ENCODE results near the gene ATP8B4.
A peak's percentile ranks its signal among the peaks of the same experiment; 100 is the strongest.

Gene ATP8B4

GRCh38 chr15:49953421-49953820, 165.6 kb downstream of the ATP8B4 start:
- DNase-seq (ENCODE audit: low spot score): no peak

GRCh38 chr15:49946681-49947080, 172.4 kb downstream of the ATP8B4 start:
- DNase-seq (ENCODE audit: low spot score): no peak

GRCh38 chr15:49934487-49934886, 184.5 kb downstream of the ATP8B4 start:
- DNase-seq (ENCODE audit: low spot score): no peak

DNA sequence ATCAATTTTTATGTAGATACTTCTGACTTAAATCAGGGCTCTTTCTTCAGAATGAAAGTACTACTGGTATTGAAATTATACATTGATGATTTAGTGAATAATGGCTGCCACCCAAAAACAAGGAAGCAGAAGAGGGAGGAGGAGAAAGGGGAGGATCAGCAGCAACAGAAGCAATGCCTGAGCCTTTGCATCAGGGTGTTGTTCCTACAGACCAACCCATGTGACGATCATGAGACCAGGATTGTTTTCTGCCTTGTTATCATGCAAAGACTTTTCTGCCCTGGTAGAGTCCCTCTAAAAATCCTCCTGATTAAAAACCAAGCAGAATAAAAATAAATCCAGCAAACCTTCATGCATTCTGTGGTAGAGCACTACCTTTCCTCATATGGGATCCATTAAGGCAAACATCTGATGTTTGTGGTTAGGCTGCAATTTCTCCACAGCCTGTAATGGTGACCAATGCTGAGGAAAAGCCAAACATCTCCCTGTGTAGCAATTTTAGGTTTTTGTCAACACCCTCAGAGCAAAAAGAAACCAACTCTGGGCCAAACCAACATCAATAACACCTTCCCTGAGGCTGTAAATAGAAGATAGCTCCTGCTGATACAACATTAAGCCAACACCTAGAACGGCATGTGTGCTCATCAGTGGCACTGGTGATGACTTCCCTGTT, 191.7 kb downstream of the ATP8B4 start:
- no peak for DNase-seq (ENCODE audit: low spot score)

GRCh38 chr15:49926740-49927139, 192.3 kb downstream of the ATP8B4 start:
- no peak for DNase-seq (ENCODE audit: low spot score)

DNA sequence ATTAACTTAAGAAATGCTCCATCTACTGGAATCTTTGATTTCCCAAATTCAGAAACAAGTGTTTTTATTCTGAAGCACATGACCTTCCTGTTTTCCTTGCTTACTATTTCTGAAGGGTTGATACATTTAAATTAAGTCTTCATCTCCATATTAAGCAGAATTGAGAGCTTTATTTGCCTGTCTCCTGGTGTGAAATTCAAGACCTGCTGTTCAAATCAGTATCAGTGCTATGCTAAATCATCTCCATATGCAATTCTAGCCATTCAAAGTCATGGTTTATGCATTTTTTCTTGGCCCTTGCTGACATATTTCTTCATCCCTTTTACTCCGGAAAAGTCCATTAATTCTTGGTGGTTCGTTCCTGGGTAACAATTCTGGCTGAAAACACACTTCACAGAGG, 195.4 kb downstream of the ATP8B4 start:
- DNase-seq (ENCODE audit: low spot score): no peak

- DNase-seq (ENCODE audit: low spot score): no peak
Observed at GRCh38 chr15:49919034-49919433, 200.0 kb downstream of the ATP8B4 start.

DNA sequence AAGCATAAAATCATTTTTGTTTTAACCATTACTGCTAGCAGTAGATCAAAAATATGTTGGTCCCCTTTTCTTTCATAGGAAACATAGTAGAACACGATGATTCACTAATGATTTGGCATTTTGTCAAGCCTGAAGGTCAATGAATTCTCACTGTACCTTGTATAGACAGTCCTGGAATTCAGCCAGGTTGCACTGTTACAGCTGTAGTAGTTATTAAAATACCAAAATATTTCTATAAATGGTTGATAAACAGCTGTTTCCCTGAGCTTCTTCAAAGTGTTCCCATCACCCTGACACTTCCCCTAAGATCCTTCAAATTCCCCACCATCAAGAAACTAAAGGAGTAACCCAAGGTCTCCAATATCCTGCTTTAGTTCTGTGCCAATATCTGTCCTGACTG, 200.9 kb downstream of the ATP8B4 start:
- DNase-seq (ENCODE audit: low spot score): no peak

GRCh38 chr15:49916998-49917397, 202.0 kb downstream of the ATP8B4 start:
- no peak for DNase-seq (ENCODE audit: low spot score)

DNA sequence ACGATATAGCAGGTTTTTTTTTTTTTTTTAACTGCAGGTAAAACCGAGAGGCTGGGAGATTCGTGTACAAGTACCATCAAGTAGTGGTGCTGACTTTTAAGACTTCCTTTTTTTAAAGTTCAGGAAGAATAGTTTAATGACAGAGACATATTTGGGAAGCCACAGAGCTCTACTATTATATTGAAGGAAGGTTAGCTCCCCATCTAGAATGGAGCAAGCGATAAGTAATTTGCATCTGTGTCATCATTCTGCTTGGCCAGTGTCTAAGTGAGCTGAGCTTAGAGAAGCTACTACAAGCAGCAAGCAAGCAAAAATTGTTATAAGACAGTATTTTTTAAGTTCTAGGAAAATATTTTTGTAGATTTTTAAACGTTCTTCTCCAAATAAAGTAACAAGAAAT, 203.2 kb downstream of the ATP8B4 start:
- no peak for DNase-seq (ENCODE audit: low spot score)

- DNase-seq (ENCODE audit: low spot score): no peak
Observed at GRCh38 chr15:49908933-49909295, 210.1 kb downstream of the ATP8B4 start.

- DNase-seq (ENCODE audit: low spot score): no peak
Observed at GRCh38 chr15:49908236-49908932, 210.6 kb downstream of the ATP8B4 start.

DNA sequence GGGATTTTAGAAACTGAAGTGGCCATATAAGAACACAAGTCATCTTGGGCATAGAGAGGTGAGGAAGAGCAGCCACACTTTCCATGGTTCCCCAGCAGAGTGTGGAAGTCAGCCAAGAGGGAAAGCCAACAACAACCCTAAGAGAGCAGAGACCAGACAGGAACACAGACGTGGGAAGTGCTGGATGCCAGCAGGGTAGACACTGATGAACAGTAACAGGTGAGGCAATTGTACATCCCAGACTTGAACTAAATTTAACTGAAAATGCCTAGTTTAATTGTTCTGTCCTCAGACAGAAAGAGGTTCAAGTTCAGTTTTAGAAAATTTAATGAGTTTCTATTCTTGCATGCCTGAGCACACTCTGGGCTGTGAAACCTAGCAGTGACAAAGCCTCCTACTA, 212.1 kb downstream of the ATP8B4 start:
- DNase-seq (ENCODE audit: low spot score): no peak

- DNase-seq (ENCODE audit: low spot score): no peak
Observed at GRCh38 chr15:49905221-49905620, 213.8 kb downstream of the ATP8B4 start.

- DNase-seq (ENCODE audit: low spot score): no peak
Observed at GRCh38 chr15:49904296-49904695, 214.7 kb downstream of the ATP8B4 start.

DNA sequence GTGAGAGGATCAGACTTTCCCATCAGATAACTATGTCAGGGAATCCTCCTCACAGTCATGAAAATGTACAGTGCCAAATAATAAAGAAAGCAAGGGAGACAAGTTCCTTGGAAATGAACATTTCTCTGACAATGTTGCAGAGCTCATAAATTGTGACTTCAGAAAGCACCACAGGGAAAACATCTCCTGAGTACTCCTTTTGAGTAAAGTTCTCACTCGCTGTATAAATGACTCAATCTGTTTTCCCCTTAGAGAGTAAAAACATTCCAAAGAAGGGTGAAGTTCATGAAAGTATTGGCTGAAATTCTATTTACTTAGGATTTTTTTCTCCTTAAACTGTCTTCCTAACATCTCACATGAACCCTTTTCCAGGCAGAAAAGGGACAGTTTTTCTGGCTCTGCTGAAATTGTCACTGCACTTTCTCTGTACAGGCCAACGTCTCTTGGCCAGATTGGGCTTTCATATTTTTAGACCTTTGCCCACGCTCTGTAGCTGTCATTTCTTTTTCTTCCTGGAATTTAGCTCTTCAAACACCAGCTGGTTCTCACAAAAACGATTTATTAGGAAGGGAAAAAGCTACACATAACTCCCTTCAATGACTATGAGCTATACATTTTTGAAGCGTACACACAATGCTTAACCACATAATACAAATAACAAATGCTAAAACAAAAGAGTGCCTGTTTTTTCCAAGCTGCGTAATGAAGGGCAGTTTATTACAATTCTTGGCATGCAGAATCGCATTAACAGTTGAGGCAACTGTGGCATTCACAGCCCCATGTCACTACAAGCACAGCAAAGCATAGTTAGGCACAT, 216.1 kb downstream of the ATP8B4 start:
- peak; percentile 30 for DNase-seq (ENCODE audit: low spot score)

DNA sequence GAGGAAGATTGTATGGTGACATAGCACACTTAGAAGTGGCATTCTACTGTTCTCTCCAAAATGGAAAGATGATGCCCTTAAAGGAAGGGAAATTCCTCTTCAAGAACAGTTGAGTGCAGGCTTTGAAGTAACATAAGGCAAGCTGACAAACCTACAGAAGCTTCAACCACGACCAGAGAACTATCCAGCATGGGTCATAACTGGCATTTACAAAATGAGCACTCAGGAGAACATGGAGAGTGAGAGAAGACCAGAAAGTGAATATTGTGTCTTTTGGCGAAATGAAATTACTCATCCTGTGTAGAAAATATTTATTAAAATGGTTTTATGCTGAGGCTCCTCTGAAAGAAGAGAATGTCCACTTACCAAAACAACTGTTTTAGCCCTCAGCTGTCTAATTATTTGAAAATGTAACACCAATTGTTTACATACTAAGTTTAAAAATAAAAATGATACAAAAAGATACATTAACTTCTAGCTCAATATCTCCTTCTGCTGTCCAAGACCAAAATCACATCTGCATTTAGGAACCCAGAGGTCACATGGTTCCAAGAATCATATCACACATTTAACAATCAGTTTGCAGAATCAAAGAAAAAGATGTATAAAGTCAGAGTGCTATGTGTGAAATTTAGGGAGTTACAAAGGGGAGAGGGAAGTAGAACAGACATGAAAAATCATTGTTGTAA, 216.9 kb downstream of the ATP8B4 start:
- no peak for DNase-seq (ENCODE audit: low spot score)

DNA sequence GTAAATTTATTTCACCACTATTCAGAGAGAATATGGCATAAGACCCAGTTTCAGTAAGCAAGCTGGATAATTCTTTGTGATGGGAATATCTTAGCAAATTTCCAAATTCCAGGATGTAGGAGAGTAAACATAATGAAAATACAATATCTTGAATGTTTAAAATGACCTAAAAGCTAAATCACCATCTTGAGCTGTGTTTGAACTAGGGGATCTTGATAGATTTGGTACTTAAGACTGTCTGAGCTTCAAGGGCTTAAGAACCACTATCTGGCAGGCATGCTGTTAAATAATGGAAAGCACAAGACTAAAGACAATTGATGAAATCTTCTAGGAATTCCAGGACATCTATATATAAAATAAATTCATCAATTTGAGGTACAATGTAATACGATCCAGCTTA, 217.7 kb downstream of the ATP8B4 start:
- DNase-seq (ENCODE audit: low spot score): no peak

- no peak for DNase-seq (ENCODE audit: low spot score)
Observed at GRCh38 chr15:49900903-49901235, 218.2 kb downstream of the ATP8B4 start.

- no peak for DNase-seq (ENCODE audit: low spot score)
Observed at GRCh38 chr15:49900006-49900902, 218.8 kb downstream of the ATP8B4 start.

- no peak for DNase-seq (ENCODE audit: low spot score)
Observed at GRCh38 chr15:49898575-49899283, 220.3 kb downstream of the ATP8B4 start.
